GM23338 (cell line): ENCODE data around the gene TEX29. TPM values are rescaled to one million over a fixed set of nuclear protein-coding genes. Genes with fewer than 3 reads are reported as not detected.

Experiments used
- ATAC-seq: fragments of 200-7000 bp; cut with Tn5 transposase; 3 replicates; pipeline ENCODE4 v1.9.1; 2020
- DNase-seq: peaks from one replicate; pipeline ENCODE4 v3.0.0-alpha.2; 2015; ENCODE audit warnings: low spot score
- H2AFZ ChIP-seq: fragments of 200-600 bp; sonication (generic); 2 replicates; pipeline ENCODE4 v1.8.0; 2016; ENCODE audit warnings: antibody characterized with exemption, mild to moderate bottlenecking, moderate library complexity
- H3F3A ChIP-seq: fragments of 200-600 bp; sonication (generic); replicated peaks from 2 replicates; pipeline ENCODE4 v1.8.0; 2017; ENCODE audit warnings: antibody characterized with exemption, mixed run types, low read depth
- H3K27ac ChIP-seq: fragments of 200-600 bp; sonication (generic); 2 replicates; pipeline ENCODE4 v1.6.1; 2016; ENCODE audit warnings: low read depth
- H3K27me3 ChIP-seq: fragments of 200-600 bp; sonication (generic); 2 replicates; pipeline ENCODE4 v1.8.0; 2016; ENCODE audit warnings: mild to moderate bottlenecking, mixed run types, moderate library complexity; ENCODE audit not compliant: insufficient read depth
- H3K36me3 ChIP-seq: fragments of 200-600 bp; sonication (generic); 2 replicates; pipeline ENCODE4 v1.8.0; 2016; ENCODE audit warnings: mild to moderate bottlenecking; ENCODE audit not compliant: insufficient read depth
- H3K4me1 ChIP-seq: fragments of 200-600 bp; sonication (generic); 2 replicates; pipeline ENCODE4 v1.8.0; 2016; ENCODE audit warnings: mild to moderate bottlenecking, moderate library complexity; ENCODE audit not compliant: insufficient read depth
- H3K4me2 ChIP-seq: fragments of 200-600 bp; sonication (generic); 2 replicates; pipeline ENCODE4 v1.7.1; 2017; ENCODE audit warnings: mixed run types
- H3K4me3 ChIP-seq: fragments of 200-600 bp; sonication (generic); 2 replicates; pipeline ENCODE4 v1.6.1; 2016; ENCODE audit warnings: mixed run types
- H3K79me2 ChIP-seq: fragments of 200-600 bp; sonication (generic); replicated peaks from 2 replicates; pipeline ENCODE4 v1.8.0; 2017; ENCODE audit warnings: mild to moderate bottlenecking; ENCODE audit not compliant: insufficient read depth
- H3K9me2 ChIP-seq: fragments of 200-600 bp; sonication (generic); 2 replicates; pipeline ENCODE4 v1.8.0; 2017; ENCODE audit not compliant: insufficient read depth
- H4K20me1 ChIP-seq: fragments of 200-600 bp; sonication (generic); replicated peaks from 2 replicates; pipeline ENCODE4 v1.8.0; 2017; ENCODE audit warnings: mild to moderate bottlenecking; ENCODE audit not compliant: insufficient read depth
- H3K27ac Mint-ChIP-seq: 2 replicates; pipeline ENCODE4 v1.8.0; 2020; ENCODE audit warnings: inconsistent platforms, mild to moderate bottlenecking, moderate library complexity, mixed read lengths
- H3K27me3 Mint-ChIP-seq: 3 replicates; pipeline ENCODE4 v1.8.0; 2022; ENCODE audit warnings: low read depth, mild to moderate bottlenecking, moderate library complexity, mixed read lengths, inconsistent platforms; ENCODE audit not compliant: insufficient read depth, poor library complexity
- H3K36me3 Mint-ChIP-seq: 3 replicates; pipeline ENCODE4 v1.8.0; 2021; ENCODE audit warnings: low read depth, mild to moderate bottlenecking, inconsistent platforms, moderate library complexity, mixed read lengths
- H3K4me1 Mint-ChIP-seq: 3 replicates; pipeline ENCODE4 v1.8.0; 2020; ENCODE audit warnings: mild to moderate bottlenecking, inconsistent platforms, mixed read lengths
- H3K4me3 Mint-ChIP-seq: 3 replicates; pipeline ENCODE4 v1.8.0; 2021; ENCODE audit warnings: moderate library complexity, mild to moderate bottlenecking, inconsistent platforms, mixed read lengths
- H3K9me3 Mint-ChIP-seq: 3 replicates; pipeline ENCODE4 v1.8.0; 2020; ENCODE audit warnings: moderate library complexity, mild to moderate bottlenecking, inconsistent platforms, mixed read lengths
- CREB1 ChIP-seq: fragments of 250-450 bp; sonication (Bioruptor Pico); IDR thresholded peaks from 2 replicates; pipeline ENCODE4 v1.5.0; 2020; ENCODE audit warnings: low read depth, mild to moderate bottlenecking, moderate library complexity
- EZH2 ChIP-seq: fragments of 200-600 bp; sonication (generic); IDR thresholded peaks from one replicate; pipeline ENCODE4 v1.8.0; 2017; ENCODE audit warnings: antibody characterized with exemption, mild to moderate bottlenecking, low read depth; ENCODE audit not compliant: unreplicated experiment
- EZH2phosphoT487 ChIP-seq: fragments of 200-600 bp; sonication (generic); IDR thresholded peaks from one replicate; pipeline ENCODE4 v1.8.1; 2018; ENCODE audit warnings: antibody characterized with exemption; ENCODE audit not compliant: unreplicated experiment
- JUNB ChIP-seq: IDR thresholded peaks from one replicate; pipeline ENCODE4 v1.6.1; 2016; ENCODE audit warnings: antibody characterized with exemption; ENCODE audit not compliant: unreplicated experiment
- NANOG ChIP-seq: IDR thresholded peaks from 2 replicates; pipeline ENCODE4 v1.6.1; 2016; ENCODE audit warnings: antibody characterized with exemption, borderline replicate concordance
- POLR2AphosphoS5 ChIP-seq: IDR thresholded peaks from 2 replicates; pipeline ENCODE4 v1.6.1; 2016; ENCODE audit warnings: antibody characterized with exemption, low read depth
- STAT1 ChIP-seq: IDR thresholded peaks from one replicate; pipeline ENCODE4 v1.6.1; 2016; ENCODE audit warnings: antibody characterized with exemption; ENCODE audit not compliant: unreplicated experiment
- ZNF114 ChIP-seq: fragments of 250-450 bp; sonication (Bioruptor Pico); IDR thresholded peaks from 2 replicates; pipeline ENCODE4 v1.5.0; 2020; ENCODE audit warnings: mild to moderate bottlenecking, moderate library complexity
- ZNF331 ChIP-seq: fragments of 250-450 bp; sonication (Bioruptor Pico); IDR thresholded peaks from 2 replicates; pipeline ENCODE4 v1.5.0; 2020; ENCODE audit warnings: low read depth, mild to moderate bottlenecking, moderate library complexity
- polyA plus RNA-seq: library from polyadenylated mRNA; unstranded; fragments of >200 nt; fragmentation: Nextera tagmentation; extraction: Ambion mirVana; gene quantifications from 2 replicates; pipeline ENCODE4 v1.2.1, GENCODE V29; 2016
- total RNA-seq: library from RNA; depleted of rRNA; stranded (reverse); fragments of >200 nt; shearing (Covaris generic); gene quantifications from 2 replicates; pipeline ENCODE4 v1.2.3, GENCODE V29; 2014
- TF ChIP-seq, protein P1 (sequence below), 2 experiments: fragments of 200-600 bp in 1 of 2; sonication (generic) in 1 of 2; conservative IDR thresholded peaks; 2 replicates each; pipeline versions ENCODE4 v1.5.1 to v1.6.1; 2016 to 2017; ENCODE audit warnings: antibody characterized with exemption in 2 of 2, low read depth in 2 of 2, mild to moderate bottlenecking in 2 of 2, moderate library complexity in 1 of 2
- TF ChIP-seq, protein P2 (sequence below): IDR thresholded peaks from one replicate; pipeline ENCODE4 v1.6.1; 2018; ENCODE audit warnings: antibody characterized with exemption; ENCODE audit not compliant: unreplicated experiment
- TF ChIP-seq, protein P3 (sequence below): IDR thresholded peaks from 2 replicates; pipeline ENCODE4 v1.6.1; 2016; ENCODE audit warnings: antibody characterized with exemption
- TF ChIP-seq, protein P4 (sequence below): fragments of 250-450 bp; sonication (Bioruptor Pico); IDR thresholded peaks from 2 replicates; pipeline ENCODE4 v1.5.0; 2020; ENCODE audit warnings: mild to moderate bottlenecking, moderate library complexity

The TEX29 gene
- total and polyA plus RNA-seq, 2 experiments from 2014 or later, result 0.31 TPM; not detected in 1

DNA sequence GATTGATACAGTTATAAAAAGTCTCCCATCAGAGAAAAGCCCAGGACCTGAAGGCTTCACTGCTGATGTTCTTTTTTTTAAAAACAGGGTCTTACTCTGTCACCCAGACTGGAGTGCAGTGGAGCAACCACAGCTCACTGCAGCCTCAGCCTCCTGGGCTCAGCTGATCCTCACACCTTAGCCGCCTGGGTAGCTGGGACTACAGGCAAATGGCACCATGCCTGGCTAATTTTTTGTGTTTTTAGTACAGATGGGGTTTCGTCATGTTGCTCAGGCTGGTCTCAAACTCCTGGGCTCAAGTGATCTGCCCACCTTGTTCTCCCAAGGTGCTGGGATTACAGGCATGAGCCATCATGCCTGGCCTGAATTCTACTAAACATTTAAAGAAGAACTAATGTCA is 33.1 kb downstream of the TEX29 start:
- Histone ChIP-seq H3K36me3 (no peaks in the 10 kb centered on the region), H3K4me2 (no peak overlapping the region), H3K4me1 (no peaks in the 10 kb centered on the region), H2AFZ (no peak overlapping the region), H4K20me1 (no peaks in the 10 kb centered on the region), H3K4me3 (no peak overlapping the region), H3K27me3 (no peaks in the 10 kb centered on the region), H3K27ac (no peak overlapping the region), H3K9me2 (no peaks in the 10 kb centered on the region), H3F3A (no peaks in the 10 kb centered on the region), H3K79me2 (no peaks in the 10 kb centered on the region)
- Mint-ChIP-seq H3K27ac (no peak overlapping the region), H3K9me3 (peaks cover 10% of the 10 kb centered on the region; the same call in 1 of the 3 replicates), H3K4me1 (no peaks in the 10 kb centered on the region), H3K27me3 (no peaks in the 10 kb centered on the region), H3K36me3 (no peaks in the 10 kb centered on the region; the same call in 2 of the 3 replicates), H3K4me3 (no peak overlapping the region)
- no peak for TF ChIP-seq EZH2phosphoT487
- TF ChIP-seq NANOG, result no peak
- no peak for TF ChIP-seq CREB1 (CRISPR knock-in tag)
- TF ChIP-seq, protein P1, sequence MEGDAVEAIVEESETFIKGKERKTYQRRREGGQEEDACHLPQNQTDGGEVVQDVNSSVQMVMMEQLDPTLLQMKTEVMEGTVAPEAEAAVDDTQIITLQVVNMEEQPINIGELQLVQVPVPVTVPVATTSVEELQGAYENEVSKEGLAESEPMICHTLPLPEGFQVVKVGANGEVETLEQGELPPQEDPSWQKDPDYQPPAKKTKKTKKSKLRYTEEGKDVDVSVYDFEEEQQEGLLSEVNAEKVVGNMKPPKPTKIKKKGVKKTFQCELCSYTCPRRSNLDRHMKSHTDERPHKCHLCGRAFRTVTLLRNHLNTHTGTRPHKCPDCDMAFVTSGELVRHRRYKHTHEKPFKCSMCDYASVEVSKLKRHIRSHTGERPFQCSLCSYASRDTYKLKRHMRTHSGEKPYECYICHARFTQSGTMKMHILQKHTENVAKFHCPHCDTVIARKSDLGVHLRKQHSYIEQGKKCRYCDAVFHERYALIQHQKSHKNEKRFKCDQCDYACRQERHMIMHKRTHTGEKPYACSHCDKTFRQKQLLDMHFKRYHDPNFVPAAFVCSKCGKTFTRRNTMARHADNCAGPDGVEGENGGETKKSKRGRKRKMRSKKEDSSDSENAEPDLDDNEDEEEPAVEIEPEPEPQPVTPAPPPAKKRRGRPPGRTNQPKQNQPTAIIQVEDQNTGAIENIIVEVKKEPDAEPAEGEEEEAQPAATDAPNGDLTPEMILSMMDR (conservative IDR thresholded peaks at IDR 0.05; ENCODE audit: low read depth in 2 of 2), result no peak
- no peak for TF ChIP-seq ZNF114 (CRISPR knock-in tag)
- TF ChIP-seq, protein P2, sequence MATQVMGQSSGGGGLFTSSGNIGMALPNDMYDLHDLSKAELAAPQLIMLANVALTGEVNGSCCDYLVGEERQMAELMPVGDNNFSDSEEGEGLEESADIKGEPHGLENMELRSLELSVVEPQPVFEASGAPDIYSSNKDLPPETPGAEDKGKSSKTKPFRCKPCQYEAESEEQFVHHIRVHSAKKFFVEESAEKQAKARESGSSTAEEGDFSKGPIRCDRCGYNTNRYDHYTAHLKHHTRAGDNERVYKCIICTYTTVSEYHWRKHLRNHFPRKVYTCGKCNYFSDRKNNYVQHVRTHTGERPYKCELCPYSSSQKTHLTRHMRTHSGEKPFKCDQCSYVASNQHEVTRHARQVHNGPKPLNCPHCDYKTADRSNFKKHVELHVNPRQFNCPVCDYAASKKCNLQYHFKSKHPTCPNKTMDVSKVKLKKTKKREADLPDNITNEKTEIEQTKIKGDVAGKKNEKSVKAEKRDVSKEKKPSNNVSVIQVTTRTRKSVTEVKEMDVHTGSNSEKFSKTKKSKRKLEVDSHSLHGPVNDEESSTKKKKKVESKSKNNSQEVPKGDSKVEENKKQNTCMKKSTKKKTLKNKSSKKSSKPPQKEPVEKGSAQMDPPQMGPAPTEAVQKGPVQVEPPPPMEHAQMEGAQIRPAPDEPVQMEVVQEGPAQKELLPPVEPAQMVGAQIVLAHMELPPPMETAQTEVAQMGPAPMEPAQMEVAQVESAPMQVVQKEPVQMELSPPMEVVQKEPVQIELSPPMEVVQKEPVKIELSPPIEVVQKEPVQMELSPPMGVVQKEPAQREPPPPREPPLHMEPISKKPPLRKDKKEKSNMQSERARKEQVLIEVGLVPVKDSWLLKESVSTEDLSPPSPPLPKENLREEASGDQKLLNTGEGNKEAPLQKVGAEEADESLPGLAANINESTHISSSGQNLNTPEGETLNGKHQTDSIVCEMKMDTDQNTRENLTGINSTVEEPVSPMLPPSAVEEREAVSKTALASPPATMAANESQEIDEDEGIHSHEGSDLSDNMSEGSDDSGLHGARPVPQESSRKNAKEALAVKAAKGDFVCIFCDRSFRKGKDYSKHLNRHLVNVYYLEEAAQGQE, result no peak
- no peak for TF ChIP-seq POLR2AphosphoS5
- TF ChIP-seq ZNF331 (CRISPR knock-in tag), result no peak
- TF ChIP-seq, protein P3, sequence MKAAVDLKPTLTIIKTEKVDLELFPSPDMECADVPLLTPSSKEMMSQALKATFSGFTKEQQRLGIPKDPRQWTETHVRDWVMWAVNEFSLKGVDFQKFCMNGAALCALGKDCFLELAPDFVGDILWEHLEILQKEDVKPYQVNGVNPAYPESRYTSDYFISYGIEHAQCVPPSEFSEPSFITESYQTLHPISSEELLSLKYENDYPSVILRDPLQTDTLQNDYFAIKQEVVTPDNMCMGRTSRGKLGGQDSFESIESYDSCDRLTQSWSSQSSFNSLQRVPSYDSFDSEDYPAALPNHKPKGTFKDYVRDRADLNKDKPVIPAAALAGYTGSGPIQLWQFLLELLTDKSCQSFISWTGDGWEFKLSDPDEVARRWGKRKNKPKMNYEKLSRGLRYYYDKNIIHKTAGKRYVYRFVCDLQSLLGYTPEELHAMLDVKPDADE, result no peak
- TF ChIP-seq STAT1, result no peak
- no peak for TF ChIP-seq EZH2
- TF ChIP-seq, protein P4, sequence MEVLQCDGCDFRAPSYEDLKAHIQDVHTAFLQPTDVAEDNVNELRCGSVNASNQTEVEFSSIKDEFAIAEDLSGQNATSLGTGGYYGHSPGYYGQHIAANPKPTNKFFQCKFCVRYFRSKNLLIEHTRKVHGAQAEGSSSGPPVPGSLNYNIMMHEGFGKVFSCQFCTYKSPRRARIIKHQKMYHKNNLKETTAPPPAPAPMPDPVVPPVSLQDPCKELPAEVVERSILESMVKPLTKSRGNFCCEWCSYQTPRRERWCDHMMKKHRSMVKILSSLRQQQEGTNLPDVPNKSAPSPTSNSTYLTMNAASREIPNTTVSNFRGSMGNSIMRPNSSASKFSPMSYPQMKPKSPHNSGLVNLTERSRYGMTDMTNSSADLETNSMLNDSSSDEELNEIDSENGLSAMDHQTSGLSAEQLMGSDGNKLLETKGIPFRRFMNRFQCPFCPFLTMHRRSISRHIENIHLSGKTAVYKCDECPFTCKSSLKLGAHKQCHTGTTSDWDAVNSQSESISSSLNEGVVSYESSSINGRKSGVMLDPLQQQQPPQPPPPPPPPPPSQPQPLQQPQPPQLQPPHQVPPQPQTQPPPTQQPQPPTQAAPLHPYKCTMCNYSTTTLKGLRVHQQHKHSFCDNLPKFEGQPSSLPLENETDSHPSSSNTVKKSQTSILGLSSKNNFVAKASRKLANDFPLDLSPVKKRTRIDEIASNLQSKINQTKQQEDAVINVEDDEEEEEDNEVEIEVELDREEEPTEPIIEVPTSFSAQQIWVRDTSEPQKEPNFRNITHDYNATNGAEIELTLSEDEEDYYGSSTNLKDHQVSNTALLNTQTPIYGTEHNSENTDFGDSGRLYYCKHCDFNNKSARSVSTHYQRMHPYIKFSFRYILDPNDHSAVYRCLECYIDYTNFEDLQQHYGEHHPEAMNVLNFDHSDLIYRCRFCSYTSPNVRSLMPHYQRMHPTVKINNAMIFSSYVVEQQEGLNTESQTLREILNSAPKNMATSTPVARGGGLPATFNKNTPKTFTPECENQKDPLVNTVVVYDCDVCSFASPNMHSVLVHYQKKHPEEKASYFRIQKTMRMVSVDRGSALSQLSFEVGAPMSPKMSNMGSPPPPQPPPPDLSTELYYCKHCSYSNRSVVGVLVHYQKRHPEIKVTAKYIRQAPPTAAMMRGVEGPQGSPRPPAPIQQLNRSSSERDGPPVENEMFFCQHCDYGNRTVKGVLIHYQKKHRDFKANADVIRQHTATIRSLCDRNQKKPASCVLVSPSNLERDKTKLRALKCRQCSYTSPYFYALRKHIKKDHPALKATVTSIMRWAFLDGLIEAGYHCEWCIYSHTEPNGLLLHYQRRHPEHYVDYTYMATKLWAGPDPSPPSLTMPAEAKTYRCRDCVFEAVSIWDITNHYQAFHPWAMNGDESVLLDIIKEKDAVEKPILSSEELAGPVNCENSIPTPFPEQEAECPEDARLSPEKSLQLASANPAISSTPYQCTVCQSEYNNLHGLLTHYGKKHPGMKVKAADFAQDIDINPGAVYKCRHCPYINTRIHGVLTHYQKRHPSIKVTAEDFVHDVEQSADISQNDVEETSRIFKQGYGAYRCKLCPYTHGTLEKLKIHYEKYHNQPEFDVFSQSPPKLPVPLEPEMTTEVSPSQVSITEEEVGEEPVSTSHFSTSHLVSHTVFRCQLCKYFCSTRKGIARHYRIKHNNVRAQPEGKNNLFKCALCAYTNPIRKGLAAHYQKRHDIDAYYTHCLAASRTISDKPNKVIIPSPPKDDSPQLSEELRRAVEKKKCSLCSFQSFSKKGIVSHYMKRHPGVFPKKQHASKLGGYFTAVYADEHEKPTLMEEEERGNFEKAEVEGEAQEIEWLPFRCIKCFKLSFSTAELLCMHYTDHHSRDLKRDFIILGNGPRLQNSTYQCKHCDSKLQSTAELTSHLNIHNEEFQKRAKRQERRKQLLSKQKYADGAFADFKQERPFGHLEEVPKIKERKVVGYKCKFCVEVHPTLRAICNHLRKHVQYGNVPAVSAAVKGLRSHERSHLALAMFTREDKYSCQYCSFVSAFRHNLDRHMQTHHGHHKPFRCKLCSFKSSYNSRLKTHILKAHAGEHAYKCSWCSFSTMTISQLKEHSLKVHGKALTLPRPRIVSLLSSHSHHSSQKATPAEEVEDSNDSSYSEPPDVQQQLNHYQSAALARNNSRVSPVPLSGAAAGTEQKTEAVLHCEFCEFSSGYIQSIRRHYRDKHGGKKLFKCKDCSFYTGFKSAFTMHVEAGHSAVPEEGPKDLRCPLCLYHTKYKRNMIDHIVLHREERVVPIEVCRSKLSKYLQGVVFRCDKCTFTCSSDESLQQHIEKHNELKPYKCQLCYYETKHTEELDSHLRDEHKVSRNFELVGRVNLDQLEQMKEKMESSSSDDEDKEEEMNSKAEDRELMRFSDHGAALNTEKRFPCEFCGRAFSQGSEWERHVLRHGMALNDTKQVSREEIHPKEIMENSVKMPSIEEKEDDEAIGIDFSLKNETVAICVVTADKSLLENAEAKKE, result no peak
- TF ChIP-seq JUNB, result no peak
- ATAC-seq (no peak), DNase-seq (no peak)
